ENCODE measurements around the gene KLLN. TPM values are rescaled to one million over a fixed set of nuclear protein-coding genes. Genes with fewer than 3 reads are reported as not detected.

The KLLN gene
- total and polyA plus RNA-seq, 9 of the 15 experiments (the other 6 are each of a cell fraction or from before 2014, with no cell fraction given) = 0.07 to 0.40 (median 0.25) TPM

DNA sequence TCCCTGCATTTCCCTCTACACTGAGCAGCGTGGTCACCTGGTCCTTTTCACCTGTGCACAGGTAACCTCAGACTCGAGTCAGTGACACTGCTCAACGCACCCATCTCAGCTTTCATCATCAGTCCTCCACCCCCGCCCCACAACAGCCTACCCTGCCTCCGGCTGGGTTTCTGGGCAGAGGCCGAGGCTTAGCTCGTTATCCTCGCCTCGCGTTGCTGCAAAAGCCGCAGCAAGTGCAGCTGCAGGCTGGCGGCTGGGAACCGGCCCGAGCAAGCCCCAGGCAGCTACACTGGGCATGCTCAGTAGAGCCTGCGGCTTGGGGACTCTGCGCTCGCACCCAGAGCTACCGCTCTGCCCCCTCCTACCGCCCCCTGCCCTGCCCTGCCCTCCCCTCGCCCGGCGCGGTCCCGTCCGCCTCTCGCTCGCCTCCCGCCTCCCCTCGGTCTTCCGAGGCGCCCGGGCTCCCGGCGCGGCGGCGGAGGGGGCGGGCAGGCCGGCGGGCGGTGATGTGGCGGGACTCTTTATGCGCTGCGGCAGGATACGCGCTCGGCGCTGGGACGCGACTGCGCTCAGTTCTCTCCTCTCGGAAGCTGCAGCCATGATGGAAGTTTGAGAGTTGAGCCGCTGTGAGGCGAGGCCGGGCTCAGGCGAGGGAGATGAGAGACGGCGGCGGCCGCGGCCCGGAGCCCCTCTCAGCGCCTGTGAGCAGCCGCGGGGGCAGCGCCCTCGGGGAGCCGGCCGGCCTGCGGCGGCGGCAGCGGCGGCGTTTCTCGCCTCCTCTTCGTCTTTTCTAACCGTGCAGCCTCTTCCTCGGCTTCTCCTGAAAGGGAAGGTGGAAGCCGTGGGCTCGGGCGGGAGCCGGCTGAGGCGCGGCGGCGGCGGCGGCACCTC, at the start of gene KLLN, which contains the start of gene PTEN (continued):
- TF ChIP-seq ATF1 (CRISPR knock-in tag; IDR thresholded peaks at IDR 0.05) (no peak), ATF1 (tag; IDR thresholded peaks at IDR 0.05) (peak; percentile 52), SIRT6 (IDR thresholded peaks at IDR 0.05; ENCODE audit: low read depth, low read length) (no peak), HMG20A (CRISPR knock-in tag; conservative IDR thresholded peaks at IDR 0.05) (no peak), MAFG (tag; conservative IDR thresholded peaks at IDR 0.05) (no peak), NR2F6 (CRISPR knock-in tag; IDR thresholded peaks at IDR 0.05) (no peak), RFX7 (CRISPR knock-in tag; IDR thresholded peaks at IDR 0.05) (no peak), ZNF282 (CRISPR knock-in tag; IDR thresholded peaks at IDR 0.05) (no peak), CTBP1 (IDR thresholded peaks at IDR 0.05; ENCODE audit: borderline replicate concordance) (peak; percentile 64; the same call in 1 of the 2 replicates), ZNF347 (CRISPR knock-in tag; IDR thresholded peaks at IDR 0.05; ENCODE audit: low read depth) (no peak), RBFOX2 (IDR thresholded peaks at IDR 0.05; ENCODE audit: low read depth, low read length) (peak; percentile 93), TEAD2 (tag; IDR thresholded peaks at IDR 0.05) (no peak), HMGXB4 (CRISPR knock-in tag; IDR thresholded peaks at IDR 0.05) (no peak), ZNF140 (CRISPR knock-in tag; IDR thresholded peaks at IDR 0.05) (no peak), HLTF (IDR thresholded peaks at IDR 0.05) (no peak), CXXC5 (CRISPR knock-in tag; IDR thresholded peaks at IDR 0.05) (peak; percentile 92), POLR2G (IDR thresholded peaks at IDR 0.05; ENCODE audit: low read depth, low read length) (peak; percentile 93), ARID2 (IDR thresholded peaks at IDR 0.05) (no peak), TRIM24 (IDR thresholded peaks at IDR 0.05) (no peak), GABPB2 (CRISPR knock-in tag; conservative IDR thresholded peaks at IDR 0.05) (no peak)
- TF ChIP-seq, protein P1, sequence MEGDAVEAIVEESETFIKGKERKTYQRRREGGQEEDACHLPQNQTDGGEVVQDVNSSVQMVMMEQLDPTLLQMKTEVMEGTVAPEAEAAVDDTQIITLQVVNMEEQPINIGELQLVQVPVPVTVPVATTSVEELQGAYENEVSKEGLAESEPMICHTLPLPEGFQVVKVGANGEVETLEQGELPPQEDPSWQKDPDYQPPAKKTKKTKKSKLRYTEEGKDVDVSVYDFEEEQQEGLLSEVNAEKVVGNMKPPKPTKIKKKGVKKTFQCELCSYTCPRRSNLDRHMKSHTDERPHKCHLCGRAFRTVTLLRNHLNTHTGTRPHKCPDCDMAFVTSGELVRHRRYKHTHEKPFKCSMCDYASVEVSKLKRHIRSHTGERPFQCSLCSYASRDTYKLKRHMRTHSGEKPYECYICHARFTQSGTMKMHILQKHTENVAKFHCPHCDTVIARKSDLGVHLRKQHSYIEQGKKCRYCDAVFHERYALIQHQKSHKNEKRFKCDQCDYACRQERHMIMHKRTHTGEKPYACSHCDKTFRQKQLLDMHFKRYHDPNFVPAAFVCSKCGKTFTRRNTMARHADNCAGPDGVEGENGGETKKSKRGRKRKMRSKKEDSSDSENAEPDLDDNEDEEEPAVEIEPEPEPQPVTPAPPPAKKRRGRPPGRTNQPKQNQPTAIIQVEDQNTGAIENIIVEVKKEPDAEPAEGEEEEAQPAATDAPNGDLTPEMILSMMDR (IDR thresholded peaks at IDR 0.05 in 2 of 3, conservative IDR thresholded peaks at IDR 0.05 in 1 of 3; ENCODE audit: insufficient read depth in 2 of 3, low read depth in 1 of 3, low read length in 3 of 3) = no peak
- TF ChIP-seq, protein P2, sequence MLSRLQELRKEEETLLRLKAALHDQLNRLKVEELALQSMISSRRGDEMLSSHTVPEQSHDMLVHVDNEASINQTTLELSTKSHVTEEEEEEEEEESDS (CRISPR knock-in tag; IDR thresholded peaks at IDR 0.05) = no peak
- TF ChIP-seq, protein P3, sequence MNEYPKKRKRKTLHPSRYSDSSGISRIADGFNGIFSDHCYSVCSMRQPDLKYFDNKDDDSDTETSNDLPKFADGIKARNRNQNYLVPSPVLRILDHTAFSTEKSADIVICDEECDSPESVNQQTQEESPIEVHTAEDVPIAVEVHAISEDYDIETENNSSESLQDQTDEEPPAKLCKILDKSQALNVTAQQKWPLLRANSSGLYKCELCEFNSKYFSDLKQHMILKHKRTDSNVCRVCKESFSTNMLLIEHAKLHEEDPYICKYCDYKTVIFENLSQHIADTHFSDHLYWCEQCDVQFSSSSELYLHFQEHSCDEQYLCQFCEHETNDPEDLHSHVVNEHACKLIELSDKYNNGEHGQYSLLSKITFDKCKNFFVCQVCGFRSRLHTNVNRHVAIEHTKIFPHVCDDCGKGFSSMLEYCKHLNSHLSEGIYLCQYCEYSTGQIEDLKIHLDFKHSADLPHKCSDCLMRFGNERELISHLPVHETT (CRISPR knock-in tag; conservative IDR thresholded peaks at IDR 0.05 in 1 of 2, IDR thresholded peaks at IDR 0.05 in 1 of 2) = peak in 1 of 2 experiments; percentile 94; a peak in 2 of 4 replicates
- TF ChIP-seq, protein P4, sequence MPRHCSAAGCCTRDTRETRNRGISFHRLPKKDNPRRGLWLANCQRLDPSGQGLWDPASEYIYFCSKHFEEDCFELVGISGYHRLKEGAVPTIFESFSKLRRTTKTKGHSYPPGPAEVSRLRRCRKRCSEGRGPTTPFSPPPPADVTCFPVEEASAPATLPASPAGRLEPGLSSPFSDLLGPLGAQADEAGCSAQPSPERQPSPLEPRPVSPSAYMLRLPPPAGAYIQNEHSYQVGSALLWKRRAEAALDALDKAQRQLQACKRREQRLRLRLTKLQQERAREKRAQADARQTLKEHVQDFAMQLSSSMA (CRISPR knock-in tag; IDR thresholded peaks at IDR 0.05) = no peak
